ENCODE data around the gene VPS33B.

GRCh38 chr15:90954712-90955623 is 67.4 kb downstream of the VPS33B start, which contains the start of gene RCCD1:
- TF ChIP-seq CTCF (conservative IDR thresholded peaks at IDR 0.05; ENCODE audit: low read length) (no peak), EZH2phosphoT487 (IDR thresholded peaks at IDR 0.05; ENCODE audit: borderline replicate concordance, low read depth, low read length) (no peak)
